COLO668 (cell line): ENCODE data around the gene RFPL1.
"Not testable (repeated sequence)": the region's sequence is repeated elsewhere in the genome, so short reads cannot be mapped to it uniquely, and the experiment has no call there.

Experiments used
- DNase-seq: peaks from one replicate; lab custom pipeline; 2025; ENCODE audit not compliant: unreplicated experiment; lab: John Stamatoyannopoulos, UW

Gene RFPL1

DNA sequence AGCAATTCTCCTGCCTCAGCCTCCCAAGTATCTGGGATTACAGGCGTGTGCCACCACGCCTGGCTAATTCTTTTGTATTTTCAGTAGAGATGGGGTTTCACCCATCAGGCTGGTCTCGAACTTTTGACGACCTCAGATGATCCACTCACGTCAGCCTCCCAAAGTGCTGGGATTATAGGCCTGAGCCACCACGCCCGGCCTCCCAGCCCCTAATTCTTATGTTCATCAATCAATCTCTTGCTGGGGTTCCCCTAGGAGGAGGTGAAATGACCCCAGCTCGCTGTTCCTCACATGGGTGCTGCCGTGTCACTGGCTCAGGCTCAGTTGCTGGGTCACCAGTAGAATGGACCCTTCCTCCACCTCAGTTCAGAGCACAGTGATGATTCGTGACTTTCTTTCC is at the start of gene RFPL1:
Gene RFPL1 (plus strand): TSS at position 301 of the 400 bp plus-strand sequence.
- not testable (repeated sequence) for DNase-seq

GRCh38 chr22:29388759-29389090 is 49.7 kb upstream of the RFPL1 start:
- no peak for DNase-seq

- no peak for DNase-seq
Measured at GRCh38 chr22:29390270-29390669, 48.1 kb upstream of the RFPL1 start.

- DNase-seq: no peak
Measured at GRCh38 chr22:29391546-29391945, 46.8 kb upstream of the RFPL1 start.

DNA sequence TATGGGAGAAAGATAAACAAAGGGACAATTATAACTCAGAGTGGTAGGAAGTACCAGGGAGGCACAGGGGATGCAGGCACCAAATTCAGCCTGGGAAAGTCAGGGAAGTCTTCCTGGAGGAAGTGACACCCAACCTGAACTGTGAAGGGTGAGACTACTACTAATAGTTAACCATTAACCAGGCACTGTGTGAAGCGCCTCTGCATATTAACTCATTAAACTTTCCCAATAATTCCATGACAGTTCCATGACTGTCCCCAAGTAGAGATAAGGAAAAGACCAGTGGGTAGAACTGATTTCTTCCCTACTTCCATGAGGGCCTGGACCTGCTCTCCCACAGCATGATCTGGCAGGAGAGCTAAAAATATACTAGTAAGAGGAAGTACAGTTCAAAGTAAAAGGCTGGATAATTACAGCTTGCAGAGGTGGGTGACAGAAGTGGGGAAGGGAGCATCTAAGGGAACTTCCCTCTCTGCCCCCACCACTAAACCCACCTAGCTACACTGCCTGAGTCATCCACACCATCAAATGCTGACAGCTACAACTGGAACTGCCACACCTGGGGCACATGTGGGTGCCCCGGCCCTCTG is 45.3 kb upstream of the RFPL1 start:
- DNase-seq: no peak

GRCh38 chr22:29394931-29395581 is 43.3 kb upstream of the RFPL1 start:
- DNase-seq: peak; percentile 71

DNA sequence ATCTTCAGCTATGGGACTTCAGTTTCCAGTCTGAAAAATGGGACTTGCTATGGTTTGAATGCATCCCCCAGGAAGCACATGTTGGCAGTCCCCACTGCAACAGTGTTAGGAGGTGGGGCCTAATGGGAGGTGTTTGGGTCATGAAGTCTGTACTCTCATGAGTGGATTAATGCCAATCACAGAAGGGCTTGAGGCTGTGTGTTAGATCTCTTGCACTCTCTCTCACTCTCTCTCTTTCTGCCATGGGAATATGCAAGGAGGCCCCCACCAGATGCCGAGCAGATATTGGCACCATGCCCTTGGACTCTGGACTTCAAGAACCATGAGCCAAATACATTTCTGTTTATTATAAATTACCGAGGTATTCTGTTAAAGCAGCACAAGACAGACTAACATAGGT is 42.3 kb upstream of the RFPL1 start:
- DNase-seq: no peak

GRCh38 chr22:29397791-29398190 is 40.6 kb upstream of the RFPL1 start:
- DNase-seq: no peak

GRCh38 chr22:29400576-29400975 is 37.8 kb upstream of the RFPL1 start:
- DNase-seq: no peak

- DNase-seq: not testable (repeated sequence)
Measured at GRCh38 chr22:29401538-29401937, 36.8 kb upstream of the RFPL1 start.

- DNase-seq: no peak
Measured at GRCh38 chr22:29408940-29409339, 29.4 kb upstream of the RFPL1 start.

- not testable (repeated sequence) for DNase-seq
Measured at GRCh38 chr22:29411569-29412211, 26.7 kb upstream of the RFPL1 start.

- peak; percentile 18 for DNase-seq
Measured at GRCh38 chr22:29412772-29413171, 25.6 kb upstream of the RFPL1 start.

DNA sequence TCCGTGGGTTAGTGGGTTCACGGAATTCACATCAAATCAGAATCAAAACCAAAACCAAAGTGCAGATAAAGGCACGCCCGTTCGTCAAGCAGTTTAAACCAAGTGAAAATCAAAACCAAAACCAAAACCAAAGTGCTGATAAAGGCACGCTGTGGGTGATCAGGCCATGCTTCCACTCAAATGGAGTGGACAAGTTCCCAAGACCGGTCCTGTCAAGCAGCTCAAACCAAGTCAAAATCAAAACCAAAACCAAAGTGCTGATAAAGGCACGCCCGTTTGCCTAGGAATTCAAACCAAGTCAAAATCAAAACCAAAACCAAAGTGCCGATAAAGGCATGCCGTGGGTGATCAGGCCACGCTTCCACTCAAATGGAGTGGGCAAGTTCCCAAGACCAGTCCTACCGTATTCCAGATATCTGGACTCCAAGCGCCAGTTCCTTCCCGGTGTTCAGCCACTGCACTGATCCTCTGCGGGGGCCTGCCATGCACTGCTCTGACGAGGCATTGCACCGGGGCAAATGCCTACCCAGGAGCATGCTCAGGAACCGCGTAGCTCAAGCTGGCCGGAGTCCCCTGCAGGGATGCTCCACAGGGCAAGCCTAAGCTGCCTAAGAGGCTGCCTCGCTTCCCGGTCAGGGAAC is 23.3 kb upstream of the RFPL1 start:
- DNase-seq: peak; percentile 34

GRCh38 chr22:29418704-29419103 is 19.7 kb upstream of the RFPL1 start:
- DNase-seq: not testable (repeated sequence)

DNA sequence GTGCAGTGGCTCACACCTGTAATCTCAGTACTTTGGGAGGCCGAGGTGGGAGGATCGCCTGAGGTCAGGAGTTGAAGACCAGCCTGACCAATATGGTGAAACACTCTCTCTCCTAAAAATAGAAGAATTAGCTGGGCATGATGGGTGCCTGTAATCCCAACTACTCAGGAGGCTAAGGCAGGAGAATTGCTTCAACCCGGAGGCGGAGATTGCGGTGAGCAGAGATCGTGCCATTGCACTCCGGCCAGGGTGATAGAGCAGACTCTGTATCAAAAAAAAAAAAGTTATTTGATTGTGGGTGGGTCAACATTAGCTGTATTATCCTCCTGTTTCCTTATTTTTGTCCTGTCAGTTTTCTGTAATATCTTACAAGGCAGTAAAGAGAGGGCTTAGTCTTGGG is 11.9 kb upstream of the RFPL1 start:
- DNase-seq: no peak

- no peak for DNase-seq
Measured at GRCh38 chr22:29427176-29427760, 11.1 kb upstream of the RFPL1 start.

DNA sequence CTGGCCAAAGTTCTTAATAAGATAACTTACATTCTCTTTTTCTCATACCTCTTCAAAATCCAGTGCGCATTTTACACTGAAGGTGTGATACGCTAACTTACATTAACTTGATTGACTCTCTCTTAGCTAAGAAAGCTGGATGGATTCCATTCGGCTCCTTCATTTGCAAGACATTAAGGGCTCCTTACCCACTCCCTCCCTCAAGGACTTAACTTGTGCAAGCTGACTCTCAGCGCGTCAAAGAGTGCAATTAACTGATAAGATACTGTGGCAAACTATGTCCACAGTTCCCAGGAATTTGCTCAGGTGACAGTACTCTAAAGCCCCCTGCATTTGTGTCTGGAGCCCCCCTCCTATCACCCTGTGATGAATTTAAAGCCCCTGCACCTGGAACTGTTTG is 6.4 kb upstream of the RFPL1 start:
- no peak for DNase-seq

- no peak for DNase-seq
Measured at GRCh38 chr22:29433856-29434255, 4.5 kb upstream of the RFPL1 start.

- no peak for DNase-seq
Measured at GRCh38 chr22:29434288-29434687, 4.1 kb upstream of the RFPL1 start.

GRCh38 chr22:29435236-29436136 is 2.9 kb upstream of the RFPL1 start:
- no peak for DNase-seq
